ENCODE results near the gene YOD1. TPM values are rescaled to one million over a fixed set of nuclear protein-coding genes. Genes with fewer than 3 reads are reported as not detected.

YOD1 gene
- total RNA-seq, 2 donors from 2014 or later: 3.5 to 4.7 TPM

DNA sequence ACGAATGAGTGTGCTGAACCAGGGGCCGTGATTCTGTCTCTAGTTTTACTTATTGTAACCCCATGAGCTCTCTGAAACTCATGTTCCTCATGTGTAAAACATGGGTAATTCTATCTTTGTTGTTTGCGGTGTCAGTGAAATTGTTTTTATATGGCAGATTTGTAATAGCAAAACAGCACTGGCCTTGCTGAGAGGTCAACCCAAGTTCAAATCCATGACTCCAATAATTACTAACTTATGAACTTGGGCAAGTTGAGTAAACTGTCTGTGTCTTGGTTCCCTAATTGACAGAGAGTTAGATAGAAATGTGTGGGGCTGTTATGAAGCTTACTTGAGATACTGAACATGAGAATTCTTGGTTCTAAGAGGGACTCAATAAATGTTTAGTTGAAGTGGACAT lies 36.3 kb downstream of the YOD1 start:
- H3K4me3 ChIP-seq: no peak overlapping the region
- H3K27me3 ChIP-seq: no peaks in the 10 kb centered on the region
- no peaks in the 10 kb centered on the region for H3K4me1 ChIP-seq
- no peaks in the 10 kb centered on the region for H3K9me3 ChIP-seq
- no peak for DNase-seq (ENCODE audit: low spot score)
- no peaks in the 10 kb centered on the region for H3K36me3 ChIP-seq
- no peak for TF ChIP-seq CTCF (IDR thresholded peaks at IDR 0.05)
- H3K27ac ChIP-seq: no peak overlapping the region

DNA sequence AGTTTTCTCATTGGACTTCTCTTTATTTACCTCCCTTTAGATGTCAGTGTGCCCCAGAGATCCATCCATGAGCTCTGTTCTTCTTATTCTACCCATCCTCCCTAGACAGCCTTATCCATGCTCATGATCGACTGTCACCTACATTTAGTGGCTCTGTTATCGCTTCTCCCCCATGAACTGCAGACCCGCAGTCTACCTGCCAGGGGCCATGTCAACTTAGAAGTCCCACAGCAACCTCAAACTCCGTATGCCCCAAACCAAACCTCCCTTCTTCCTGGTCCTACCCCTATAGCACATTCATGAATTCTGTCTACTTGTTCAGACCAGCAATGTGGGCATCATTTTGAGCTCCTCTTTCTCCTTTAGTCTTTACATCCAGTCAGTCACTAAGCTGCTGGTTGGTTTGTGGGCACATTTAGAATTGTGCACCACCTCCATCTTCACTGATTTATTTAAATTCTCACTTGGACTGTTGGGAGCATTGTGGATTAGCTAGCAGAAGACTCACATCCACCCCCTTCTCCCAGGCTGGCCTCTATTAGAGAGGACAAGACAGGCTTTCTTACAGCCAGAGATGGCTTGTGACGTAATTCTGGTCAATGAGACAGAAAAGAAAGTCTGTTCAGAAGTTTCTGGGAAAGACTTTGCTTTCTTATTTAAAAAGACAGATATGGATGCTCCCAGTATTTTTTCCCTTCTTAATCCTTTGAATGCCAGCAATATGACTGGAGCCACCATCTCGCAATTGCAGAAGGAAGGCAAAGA lies 37.5 kb downstream of the YOD1 start:
- Histone ChIP-seq H3K27ac (no peak overlapping the region), H3K4me3 (no peak overlapping the region), H3K36me3 (no peaks in the 10 kb centered on the region), H3K9me3 (no peaks in the 10 kb centered on the region), H3K4me1 (no peaks in the 10 kb centered on the region), H3K27me3 (no peaks in the 10 kb centered on the region)
- TF ChIP-seq CTCF (IDR thresholded peaks at IDR 0.05): no peak
- no peak for DNase-seq (ENCODE audit: low spot score)

DNA sequence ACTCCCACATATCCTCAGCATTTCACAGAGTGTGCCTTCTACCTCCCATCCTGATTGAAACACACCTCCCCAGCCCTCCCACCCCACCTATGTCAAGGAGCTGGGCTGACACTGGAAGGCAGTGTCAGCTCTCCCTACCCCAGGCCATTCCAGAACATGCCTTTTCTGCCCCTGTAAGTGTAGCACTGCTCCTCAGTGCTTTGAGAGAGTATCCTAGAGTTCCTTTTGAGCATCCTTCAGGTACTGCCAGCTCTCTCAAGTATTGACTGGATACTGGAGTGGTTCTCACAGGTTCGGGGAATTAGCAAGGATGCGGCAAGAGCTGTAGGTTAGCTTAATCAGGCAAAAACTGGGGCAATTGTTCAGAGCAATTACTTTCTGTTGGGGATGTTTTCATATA lies 40.3 kb downstream of the YOD1 start:
- H3K9me3 ChIP-seq: no peaks in the 10 kb centered on the region
- no peaks in the 10 kb centered on the region for H3K4me1 ChIP-seq
- no peak for TF ChIP-seq CTCF (IDR thresholded peaks at IDR 0.05)
- H3K36me3 ChIP-seq: no peaks in the 10 kb centered on the region
- H3K27ac ChIP-seq: no peak overlapping the region
- no peak overlapping the region for H3K4me3 ChIP-seq
- no peaks in the 10 kb centered on the region for H3K27me3 ChIP-seq
- no peak for DNase-seq (ENCODE audit: low spot score)

- no peak for DNase-seq (ENCODE audit: low spot score)
- no peaks in the 10 kb centered on the region for H3K9me3 ChIP-seq
- H3K4me1 ChIP-seq: no peaks in the 10 kb centered on the region
- no peak overlapping the region for H3K4me3 ChIP-seq
- no peak for TF ChIP-seq CTCF (IDR thresholded peaks at IDR 0.05)
- H3K27ac ChIP-seq: no peak overlapping the region
- no peaks in the 10 kb centered on the region for H3K27me3 ChIP-seq
- H3K36me3 ChIP-seq: no peaks in the 10 kb centered on the region
Measured at GRCh38 chr1:207009945-207010344, 41.1 kb downstream of the YOD1 start.

DNA sequence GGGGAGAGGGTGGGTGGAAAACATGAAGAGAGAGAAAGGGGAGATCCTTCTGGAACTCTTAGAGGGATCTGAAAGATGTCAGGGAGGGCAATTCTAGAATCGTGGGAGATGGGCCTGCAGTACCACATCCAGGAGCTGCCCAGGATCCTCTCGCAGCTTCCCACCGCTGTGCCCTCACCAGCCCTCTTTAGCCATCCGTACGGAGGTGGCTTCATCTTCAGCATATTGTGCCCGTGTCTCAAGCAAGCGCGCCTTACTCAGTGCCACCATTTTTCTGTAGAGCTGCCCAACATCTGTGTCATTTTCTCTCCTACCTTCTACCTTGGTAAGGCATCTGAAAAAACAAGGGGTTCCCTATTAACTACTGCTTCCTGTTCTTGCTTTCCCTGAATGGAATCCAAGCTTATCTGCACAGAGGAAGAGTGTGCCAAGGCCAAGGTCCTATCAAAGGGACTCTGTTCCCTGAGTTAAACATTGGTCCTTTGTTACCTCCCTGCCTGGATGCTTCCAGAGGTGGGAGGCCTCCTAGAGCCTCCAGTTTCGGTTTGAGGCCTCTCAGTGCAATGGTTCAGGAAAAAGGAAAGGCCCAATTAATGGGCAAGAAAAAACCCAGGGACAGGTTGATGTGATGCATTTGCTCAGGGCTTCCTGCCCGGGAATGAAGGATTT lies 41.7 kb downstream of the YOD1 start:
- Histone ChIP-seq H3K36me3 (no peaks in the 10 kb centered on the region), H3K27me3 (no peaks in the 10 kb centered on the region), H3K4me3 (no peak overlapping the region), H3K4me1 (no peaks in the 10 kb centered on the region), H3K27ac (no peak overlapping the region), H3K9me3 (no peaks in the 10 kb centered on the region)
- TF ChIP-seq CTCF (IDR thresholded peaks at IDR 0.05): no peak
- no peak for DNase-seq (ENCODE audit: low spot score)

Data from right atrium auricular region (tissue), 2 donors.